HEK293 (cell line): ENCODE measurements around the gene SCFD2.

Experiments used
- CTCF ChIA-PET: fragments of 350-600 bp; formaldehyde crosslinking; extraction: SDS; loops from one replicate; lab custom pipeline; 2021; ENCODE audit warnings: antibody characterized with exemption; lab: Yijun Ruan, JAX
- POLR2A ChIA-PET: fragments of 300-600 bp; formaldehyde crosslinking; extraction: SDS; loops from one replicate; lab custom pipeline; 2020; ENCODE audit warnings: antibody characterized with exemption, inconsistent platforms; lab: Yijun Ruan, JAX
- H3K27ac ChIP-seq: fragments of 200-500 bp; sonication (Bioruptor generic); 2 replicates; pipeline ENCODE4 v1.5.1; 2014; ENCODE audit warnings: low read depth, low read length, control low read depth, inconsistent platforms; ENCODE audit errors: extremely low read depth
- H3K36me3 ChIP-seq, 2 experiments: fragments of 200-500 bp in 1 of 2; sonication (Bioruptor generic) in 1 of 2; 1 replicate in 1 of 2; 2 replicates in 1 of 2; pipeline ENCODE4 v1.5.1; 2014 to 2017; ENCODE audit warnings: inconsistent platforms in 2 of 2, low read length in 2 of 2; ENCODE audit not compliant: control insufficient read depth in 2 of 2, insufficient read depth in 1 of 2
- H3K4me1 ChIP-seq: fragments of 200-500 bp; sonication (Bioruptor generic); 2 replicates; pipeline ENCODE4 v1.5.1; 2014; ENCODE audit warnings: mild to moderate bottlenecking, low read length, inconsistent platforms; ENCODE audit not compliant: control insufficient read depth, insufficient read depth
- H3K4me3 ChIP-seq: 2 replicates; pipeline ENCODE4 v1.5.1; 2011; ENCODE audit warnings: low read depth, mild to moderate bottlenecking, control low read depth, low read length, moderate library complexity
- H3K9me3 ChIP-seq: fragments of 200-500 bp; sonication (Bioruptor generic); 2 replicates; pipeline ENCODE4 v1.5.1; 2014; ENCODE audit warnings: low read depth, low read length, inconsistent platforms; ENCODE audit not compliant: control insufficient read depth, insufficient read depth
- INSM2 ChIP-seq: fragments of 450-650 bp; formaldehyde crosslinking; IDR thresholded peaks from 2 replicates; pipeline ENCODE4 v1.5.1; 2016; ENCODE audit warnings: missing biosample characterization, missing genetic modification characterization
- KLF1 ChIP-seq: fragments of 450-650 bp; formaldehyde crosslinking; IDR thresholded peaks from 2 replicates; pipeline ENCODE4 v1.5.1; 2016; ENCODE audit warnings: missing biosample characterization, missing genetic modification characterization
- KLF8 ChIP-seq: fragments of 450-650 bp; formaldehyde crosslinking; IDR thresholded peaks from 2 replicates; pipeline ENCODE4 v1.5.1; 2016; ENCODE audit warnings: missing biosample characterization, missing genetic modification characterization
- KLF9 ChIP-seq: fragments of 450-650 bp; formaldehyde crosslinking; IDR thresholded peaks from 2 replicates; pipeline ENCODE4 v1.5.1; 2016; ENCODE audit warnings: missing biosample characterization, missing genetic modification characterization, low read depth
- RBAK ChIP-seq: fragments of 450-650 bp; formaldehyde crosslinking; IDR thresholded peaks from 2 replicates; pipeline ENCODE4 v1.5.1; 2016; ENCODE audit warnings: missing biosample characterization, missing genetic modification characterization
- YY1 ChIP-seq: fragments of 450-650 bp; formaldehyde crosslinking; IDR thresholded peaks from 2 replicates; pipeline ENCODE4 v1.5.1; 2018; ENCODE audit warnings: missing biosample characterization, missing genetic modification characterization
- ZBTB10 ChIP-seq: fragments of 450-650 bp; formaldehyde crosslinking; IDR thresholded peaks from 2 replicates; pipeline ENCODE4 v1.5.1; 2016; ENCODE audit warnings: missing biosample characterization, missing genetic modification characterization
- ZFP37 ChIP-seq: fragments of 450-650 bp; formaldehyde crosslinking; IDR thresholded peaks from 2 replicates; pipeline ENCODE4 v1.5.1; 2016; ENCODE audit warnings: missing biosample characterization, missing genetic modification characterization
- ZNF132 ChIP-seq: fragments of 450-650 bp; formaldehyde crosslinking; IDR thresholded peaks from 2 replicates; pipeline ENCODE4 v1.5.1; 2017; ENCODE audit warnings: missing biosample characterization, missing genetic modification characterization, borderline replicate concordance
- ZNF140 ChIP-seq: fragments of 450-650 bp; formaldehyde crosslinking; IDR thresholded peaks from 2 replicates; pipeline ENCODE4 v1.5.1; 2016; ENCODE audit warnings: missing biosample characterization, missing genetic modification characterization
- ZNF18 ChIP-seq: fragments of 450-650 bp; formaldehyde crosslinking; IDR thresholded peaks from 2 replicates; pipeline ENCODE4 v1.5.1; 2016; ENCODE audit warnings: missing biosample characterization, missing genetic modification characterization
- ZNF223 ChIP-seq: fragments of 450-650 bp; formaldehyde crosslinking; IDR thresholded peaks from 2 replicates; pipeline ENCODE4 v1.5.1; 2016; ENCODE audit warnings: missing biosample characterization, missing genetic modification characterization
- ZNF24 ChIP-seq: fragments of 450-650 bp; formaldehyde crosslinking; IDR thresholded peaks from 2 replicates; pipeline ENCODE4 v1.5.1; 2016; ENCODE audit warnings: missing biosample characterization, missing genetic modification characterization
- ZNF311 ChIP-seq: fragments of 450-650 bp; formaldehyde crosslinking; IDR thresholded peaks from 2 replicates; pipeline ENCODE4 v1.5.1; 2017; ENCODE audit warnings: missing biosample characterization, missing genetic modification characterization, borderline replicate concordance
- ZNF354C ChIP-seq: fragments of 450-650 bp; formaldehyde crosslinking; IDR thresholded peaks from 2 replicates; pipeline ENCODE4 v1.5.1; 2016; ENCODE audit warnings: missing biosample characterization, missing genetic modification characterization, low read depth, borderline replicate concordance
- ZNF560 ChIP-seq: fragments of 450-650 bp; formaldehyde crosslinking; IDR thresholded peaks from 2 replicates; pipeline ENCODE4 v1.5.1; 2017; ENCODE audit warnings: missing biosample characterization, missing genetic modification characterization, borderline replicate concordance
- ZNF610 ChIP-seq: fragments of 450-650 bp; formaldehyde crosslinking; IDR thresholded peaks from 2 replicates; pipeline ENCODE4 v1.5.1; 2016; ENCODE audit warnings: missing biosample characterization, missing genetic modification characterization, borderline replicate concordance
- ZNF621 ChIP-seq: fragments of 450-650 bp; formaldehyde crosslinking; IDR thresholded peaks from 2 replicates; pipeline ENCODE4 v1.5.1; 2017; ENCODE audit warnings: missing biosample characterization, missing genetic modification characterization
- ZNF670 ChIP-seq: fragments of 450-650 bp; formaldehyde crosslinking; IDR thresholded peaks from 2 replicates; pipeline ENCODE4 v1.5.1; 2016; ENCODE audit warnings: missing biosample characterization, missing genetic modification characterization, low read depth
- ZNF677 ChIP-seq: fragments of 450-650 bp; IDR thresholded peaks from 2 replicates; pipeline ENCODE4 v1.5.0; 2018; ENCODE audit warnings: missing biosample characterization, mild to moderate bottlenecking, missing genetic modification characterization, moderate library complexity
- ZNF704 ChIP-seq: fragments of 450-650 bp; formaldehyde crosslinking; IDR thresholded peaks from 2 replicates; pipeline ENCODE4 v1.5.1; 2016; ENCODE audit warnings: missing biosample characterization, missing genetic modification characterization
- ZNF707 ChIP-seq: fragments of 450-650 bp; formaldehyde crosslinking; IDR thresholded peaks from 2 replicates; pipeline ENCODE4 v1.5.1; 2016; ENCODE audit warnings: missing biosample characterization, missing genetic modification characterization
- ZSCAN23 ChIP-seq: fragments of 450-650 bp; formaldehyde crosslinking; IDR thresholded peaks from 2 replicates; pipeline ENCODE4 v1.5.1; 2016; ENCODE audit warnings: missing biosample characterization, missing genetic modification characterization
- ZSCAN30 ChIP-seq: fragments of 450-650 bp; IDR thresholded peaks from 2 replicates; pipeline ENCODE4 v1.5.1; 2018; ENCODE audit warnings: missing biosample characterization, mild to moderate bottlenecking, missing genetic modification characterization, moderate library complexity
- ZXDB ChIP-seq: fragments of 450-650 bp; formaldehyde crosslinking; IDR thresholded peaks from 2 replicates; pipeline ENCODE4 v1.5.1; 2016; ENCODE audit warnings: missing biosample characterization, missing genetic modification characterization

Gene SCFD2

GRCh38 chr4:53194727-53195126 lies 171.1 kb downstream of the SCFD2 start:
- ChIA-PET POLR2A (no interaction called here), CTCF (no interaction called here)
- H3K9me3 ChIP-seq, result no peaks in the 10 kb centered on the region
- no peaks in the 10 kb centered on the region for H3K36me3 ChIP-seq
- no peaks in the 10 kb centered on the region for H3K4me1 ChIP-seq
- H3K27ac ChIP-seq, result no peak overlapping the region
- H3K4me3 ChIP-seq, result no peak overlapping the region
- TF ChIP-seq ZBTB10 (tag by site-specific recombination) (no peak), KLF9 (tag by site-specific recombination) (no peak), ZNF18 (tag by site-specific recombination) (no peak), ZNF354C (no peak), ZFP37 (tag by site-specific recombination) (no peak), INSM2 (tag by site-specific recombination) (no peak), ZNF610 (tag by site-specific recombination) (no peak)

- TF ChIP-seq ZNF223, result no peak
- TF ChIP-seq KLF8 (tag by site-specific recombination), result no peak
- no peak for TF ChIP-seq KLF1
- TF ChIP-seq INSM2 (tag by site-specific recombination), result no peak
- TF ChIP-seq ZNF24 (tag by site-specific recombination), result no peak
- no peak for TF ChIP-seq YY1 (tag by site-specific recombination)
- TF ChIP-seq ZNF677 (tag by site-specific recombination), result no peak
- TF ChIP-seq ZSCAN30 (tag by site-specific recombination), result no peak
- no peak for TF ChIP-seq ZNF560 (tag by site-specific recombination)
- no peak for TF ChIP-seq ZNF311 (tag by site-specific recombination)
- TF ChIP-seq ZNF704 (tag by site-specific recombination), result no peak
- no peak for TF ChIP-seq RBAK (tag by site-specific recombination)
- no peak for TF ChIP-seq ZSCAN23 (tag by site-specific recombination)
- TF ChIP-seq ZNF670, result no peak
- no peak for TF ChIP-seq ZNF707 (tag by site-specific recombination)
- TF ChIP-seq ZNF132 (tag by site-specific recombination), result no peak
- no peak for TF ChIP-seq ZNF140 (tag by site-specific recombination)
- no peak for TF ChIP-seq ZNF621 (tag by site-specific recombination)
- no peak for TF ChIP-seq ZXDB (tag by site-specific recombination)
- H3K36me3 ChIP-seq, result no peaks in the 10 kb centered on the region
- ChIA-PET CTCF (interaction anchor here (0.6 kb wide), 1 partner anchor 1041 kb away, joined by 3 read pairs; no protein-coding TSS in a partner anchor), POLR2A (no interaction called here)
- peaks cover under 1% of the 10 kb centered on the region; the same call in 1 of the 2 replicates for H3K4me1 ChIP-seq
- H3K27ac ChIP-seq, result no peak overlapping the region
- H3K4me3 ChIP-seq, result no peak overlapping the region
- H3K9me3 ChIP-seq, result no peaks in the 10 kb centered on the region
Observed at GRCh38 chr4:53193111-53193510, 172.8 kb downstream of the SCFD2 start.
